Tongue (tissue), 2 donors: Measurements from ENCODE around the gene ROCK2. TPM values are rescaled to one million over a fixed set of nuclear protein-coding genes. Genes with fewer than 3 reads are reported as not detected.
"Not testable (repeated sequence)": the region's sequence is repeated elsewhere in the genome, so short reads cannot be mapped to it uniquely, and the experiment has no call there.

ENCODE experiments used
- DNase-seq: peaks from one replicate; pipeline ENCODE4 v3.0.0-alpha.2; 2015
- total RNA-seq: library from RNA; depleted of rRNA; stranded (reverse); fragments of >200 nt; gene quantifications from one replicate; pipeline ENCODE4 v1.2.3, GENCODE V29; 2014

The ROCK2 gene
- total RNA-seq, 1 donor from 2014 or later: 89.4 TPM

- no peak for DNase-seq
These were observed 4.8 kb downstream of the ROCK2 start for GRCh38 chr2:11339508-11340083.

GRCh38 chr2:11338580-11338979, 5.9 kb downstream of the ROCK2 start:
- DNase-seq: no peak

- no peak for DNase-seq
These were observed 6.5 kb downstream of the ROCK2 start for GRCh38 chr2:11337909-11338308.

GRCh38 chr2:11336189-11336588, 8.2 kb downstream of the ROCK2 start:
- no peak for DNase-seq

GRCh38 chr2:11333427-11334183, 10.8 kb downstream of the ROCK2 start:
- DNase-seq: no peak

GRCh38 chr2:11332596-11332995, 11.8 kb downstream of the ROCK2 start:
- no peak for DNase-seq

- DNase-seq: no peak
These were observed 13.8 kb downstream of the ROCK2 start for GRCh38 chr2:11330457-11331142.

GRCh38 chr2:11329776-11330175, 14.7 kb downstream of the ROCK2 start:
- DNase-seq: no peak

- not testable (repeated sequence) for DNase-seq
These were observed 15.9 kb downstream of the ROCK2 start for GRCh38 chr2:11328522-11328921.

GRCh38 chr2:11327871-11328270, 16.6 kb downstream of the ROCK2 start:
- DNase-seq: no peak

- no peak for DNase-seq
These were observed 17.7 kb downstream of the ROCK2 start for GRCh38 chr2:11326677-11327211.

GRCh38 chr2:11325961-11326676, 18.3 kb downstream of the ROCK2 start:
- DNase-seq: no peak

- DNase-seq: no peak
These were observed 22.6 kb downstream of the ROCK2 start for GRCh38 chr2:11321847-11322246.

GRCh38 chr2:11320698-11321492, 23.5 kb downstream of the ROCK2 start:
- no peak for DNase-seq

GRCh38 chr2:11319939-11320338, 24.5 kb downstream of the ROCK2 start:
- DNase-seq: no peak

GRCh38 chr2:11315074-11315705, 29.2 kb downstream of the ROCK2 start:
- DNase-seq: no peak

GRCh38 chr2:11314487-11314886, 29.9 kb downstream of the ROCK2 start:
- DNase-seq: no peak

- no peak for DNase-seq
These were observed 31.5 kb downstream of the ROCK2 start for GRCh38 chr2:11312770-11313471.

- no peak for DNase-seq
These were observed 32.9 kb downstream of the ROCK2 start for GRCh38 chr2:11311543-11311942.

GRCh38 chr2:11310212-11310611, 34.2 kb downstream of the ROCK2 start:
- no peak for DNase-seq

GRCh38 chr2:11309706-11310105, 34.7 kb downstream of the ROCK2 start:
- no peak for DNase-seq
